HepG2 (cell line): ENCODE results near the gene CDK6. TPM values are rescaled to one million over a fixed set of nuclear protein-coding genes. Genes with fewer than 3 reads are reported as not detected.

ENCODE experiments used
- ATF4 ChIP-seq, 2 experiments: fragments of 450-650 bp in 1 of 2; sonication (generic) in 1 of 2; formaldehyde crosslinking; IDR thresholded peaks; 2 replicates each; pipeline versions ENCODE4 v1.5.0 to v1.8.0; 2020 to 2022; ENCODE audit warnings: mild to moderate bottlenecking in 1 of 2, missing genetic modification reagents in 1 of 2
- ATF7-NPFF ChIP-seq: sonication (generic); formaldehyde crosslinking; IDR thresholded peaks from 2 replicates; pipeline ENCODE4 v1.8.1; 2023; ENCODE audit warnings: mild to moderate bottlenecking, low read depth, missing genetic modification reagents, moderate library complexity
- CC2D1A ChIP-seq: sonication (generic); formaldehyde crosslinking; IDR thresholded peaks from 2 replicates; pipeline ENCODE4 v1.8.1; 2023; ENCODE audit warnings: mild to moderate bottlenecking, missing genetic modification reagents
- CTCF ChIP-seq: sonication (generic); formaldehyde crosslinking; IDR thresholded peaks from 2 replicates; pipeline ENCODE4 v1.5.0; 2020; ENCODE audit warnings: mild to moderate bottlenecking, missing genetic modification reagents, moderate library complexity
- GATAD2A ChIP-seq: IDR thresholded peaks from 2 replicates; pipeline ENCODE4 v1.6.1; 2016
- GLI4 ChIP-seq: sonication (generic); formaldehyde crosslinking; IDR thresholded peaks from 2 replicates; pipeline ENCODE4 v1.5.1; 2020; ENCODE audit warnings: missing genetic modification reagents, mild to moderate bottlenecking, moderate library complexity, borderline replicate concordance
- HNRNPUL1 ChIP-seq: fragments of 200-400 bp; formaldehyde crosslinking; IDR thresholded peaks from 2 replicates; pipeline ENCODE4 v1.6.1; 2017; ENCODE audit warnings: low read depth, mild to moderate bottlenecking, low read length, moderate library complexity
- HOXD1 ChIP-seq: sonication (generic); formaldehyde crosslinking; IDR thresholded peaks from 2 replicates; pipeline ENCODE4 v1.5.0; 2020; ENCODE audit warnings: missing genetic modification reagents
- KLF6 ChIP-seq: IDR thresholded peaks from 2 replicates; pipeline ENCODE4 v1.8.0; 2016; ENCODE audit warnings: missing biosample characterization, missing genetic modification reagents
- MAFF ChIP-seq: IDR thresholded peaks from 2 replicates; pipeline ENCODE4 v1.6.1; 2011; ENCODE audit warnings: low read depth, low read length, improper control_type of control experiment
- MED8 ChIP-seq: sonication (generic); formaldehyde crosslinking; IDR thresholded peaks from 2 replicates; pipeline ENCODE4 v1.8.1; 2023; ENCODE audit warnings: mild to moderate bottlenecking, missing genetic modification reagents; ENCODE audit not compliant: insufficient replicate concordance
- MEF2D ChIP-seq: sonication (generic); formaldehyde crosslinking; IDR thresholded peaks from 2 replicates; pipeline ENCODE4 v1.5.1; 2020; ENCODE audit warnings: mild to moderate bottlenecking, missing genetic modification reagents
- NBN ChIP-seq: fragments of 450-650 bp; conservative IDR thresholded peaks from 2 replicates; pipeline ENCODE4 v1.6.1; 2017
- SNAPC2 ChIP-seq: sonication (generic); formaldehyde crosslinking; IDR thresholded peaks from 2 replicates; pipeline ENCODE4 v1.8.1; 2022; ENCODE audit warnings: mild to moderate bottlenecking, missing genetic modification reagents
- SRF ChIP-seq: IDR thresholded peaks from 2 replicates; pipeline ENCODE4 v1.6.1; 2011; ENCODE audit warnings: mild to moderate bottlenecking, low read depth, low read length, moderate library complexity
- TBP ChIP-seq: sonication (generic); formaldehyde crosslinking; IDR thresholded peaks from 2 replicates; pipeline ENCODE4 v1.5.0; 2020; ENCODE audit warnings: missing genetic modification reagents
- TCF7 ChIP-seq: sonication (generic); IDR thresholded peaks from 2 replicates; pipeline ENCODE4 v1.6.1; 2016; ENCODE audit warnings: antibody characterized with exemption, low read depth
- THAP8 ChIP-seq: sonication (generic); formaldehyde crosslinking; IDR thresholded peaks from 2 replicates; pipeline ENCODE4 v1.5.1; 2020; ENCODE audit warnings: missing genetic modification reagents, mild to moderate bottlenecking, borderline replicate concordance
- ZBTB37 ChIP-seq: sonication (generic); formaldehyde crosslinking; IDR thresholded peaks from 2 replicates; pipeline ENCODE4 v1.4.0; 2020; ENCODE audit warnings: mild to moderate bottlenecking, missing genetic modification reagents
- ZKSCAN5 ChIP-seq: sonication (generic); formaldehyde crosslinking; IDR thresholded peaks from 2 replicates; pipeline ENCODE4 v1.5.1; 2020; ENCODE audit warnings: mild to moderate bottlenecking, missing genetic modification reagents
- ZNF10 ChIP-seq: sonication (generic); formaldehyde crosslinking; IDR thresholded peaks from 2 replicates; pipeline ENCODE4 v1.4.0; 2020; ENCODE audit warnings: mild to moderate bottlenecking, low read depth, missing genetic modification reagents, borderline replicate concordance
- ZNF253 ChIP-seq: sonication (generic); formaldehyde crosslinking; IDR thresholded peaks from 2 replicates; pipeline ENCODE4 v1.8.0; 2022; ENCODE audit warnings: mild to moderate bottlenecking, missing genetic modification reagents, borderline replicate concordance
- ZNF274 ChIP-seq: sonication (generic); formaldehyde crosslinking; IDR thresholded peaks from 2 replicates; pipeline ENCODE4 v1.5.1; 2020; ENCODE audit warnings: mild to moderate bottlenecking, missing genetic modification reagents
- ZNF331 ChIP-seq: sonication (generic); formaldehyde crosslinking; IDR thresholded peaks from 2 replicates; pipeline ENCODE4 v1.4.0; 2020; ENCODE audit warnings: missing genetic modification reagents
- ZNF674 ChIP-seq: sonication (generic); formaldehyde crosslinking; IDR thresholded peaks from 2 replicates; pipeline ENCODE4 v1.5.0; 2020; ENCODE audit warnings: low read depth, mild to moderate bottlenecking, missing genetic modification reagents
- polyA plus RNA-seq, 8 experiments: library from polyadenylated mRNA; depleted of rRNA in 3 of 8; stranded (reverse) in 7 of 8; unstranded in 1 of 8; fragments of >200 nt; fragmentation: Illumina TruSeq in 4 of 8; extraction: Trizol in 4 of 8; gene quantifications; 2 replicates each; pipeline versions ENCODE4 v1.2.1 to v1.2.3, GENCODE V29; 2011 to 2016; ENCODE audit warnings: low read depth in 4 of 8, missing spikeins in 1 of 8, mixed read lengths in 1 of 8; ENCODE audit not compliant: insufficient read depth in 1 of 8
- total RNA-seq, 5 experiments: library from RNA; depleted of rRNA; stranded (reverse); fragments of >200 nt; fragmentation: Illumina TruSeq; extraction: Trizol; gene quantifications; 2 replicates each; pipeline ENCODE4 v1.2.3, GENCODE V29; 2016; ENCODE audit warnings: low read depth in 1 of 5
- TF ChIP-seq, protein P1 (sequence below): IDR thresholded peaks from 2 replicates; pipeline ENCODE4 v1.6.1; 2016

Gene CDK6
- total and polyA plus RNA-seq, 2 of the 13 experiments (the other 11 are each of a cell fraction or from before 2014, with no cell fraction given): 34.6 to 90.8 TPM

GRCh38 chr7:92833024-92833765 is 3.2 kb downstream of the CDK6 start (continued):
- peak; percentile 97 for TF ChIP-seq CTCF (CRISPR knock-in tag)
- no peak for TF ChIP-seq ZKSCAN5 (CRISPR knock-in tag)
- no peak for TF ChIP-seq GLI4 (CRISPR knock-in tag)
- no peak for TF ChIP-seq MAFF
- TF ChIP-seq MEF2D (CRISPR knock-in tag): no peak
- TF ChIP-seq THAP8 (CRISPR knock-in tag): peak; percentile 71; the same call in 1 of the 2 replicates
- TF ChIP-seq ZNF331 (CRISPR knock-in tag): peak; percentile 78; the same call in 1 of the 2 replicates
- TF ChIP-seq ZNF274: no peak
- TF ChIP-seq TBP (CRISPR knock-in tag): no peak
- no peak for TF ChIP-seq NBN
- no peak for TF ChIP-seq CC2D1A
- peak; percentile 50; the same call in 1 of the 2 replicates for TF ChIP-seq GATAD2A (CRISPR knock-in tag)
- TF ChIP-seq SRF: no peak
- TF ChIP-seq MED8 (CRISPR knock-in tag): peak; percentile 56
- no peak for TF ChIP-seq SNAPC2 (CRISPR knock-in tag)
- no peak for TF ChIP-seq HNRNPUL1
- TF ChIP-seq, protein P1, sequence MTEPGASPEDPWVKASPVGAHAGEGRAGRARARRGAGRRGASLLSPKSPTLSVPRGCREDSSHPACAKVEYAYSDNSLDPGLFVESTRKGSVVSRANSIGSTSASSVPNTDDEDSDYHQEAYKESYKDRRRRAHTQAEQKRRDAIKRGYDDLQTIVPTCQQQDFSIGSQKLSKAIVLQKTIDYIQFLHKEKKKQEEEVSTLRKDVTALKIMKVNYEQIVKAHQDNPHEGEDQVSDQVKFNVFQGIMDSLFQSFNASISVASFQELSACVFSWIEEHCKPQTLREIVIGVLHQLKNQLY (CRISPR knock-in tag): no peak
- TF ChIP-seq KLF6 (CRISPR knock-in tag): peak; percentile 58; the same call in 1 of the 2 replicates
- TF ChIP-seq ZBTB37 (CRISPR knock-in tag): no peak
- peak; percentile 26; the same call in 1 of the 2 replicates for TF ChIP-seq HOXD1 (CRISPR knock-in tag)
- peak; percentile 57; the same call in 1 of the 2 replicates for TF ChIP-seq ZNF253 (CRISPR knock-in tag)
- 0 out of 4 replicates have a peak, but pooled peaks of 1 of the 2 experiments have one; percentile 2 for TF ChIP-seq ATF4 (CRISPR knock-in tag; IDR thresholded peaks at IDR 0.05)
- no peak for TF ChIP-seq ATF7-NPFF
- TF ChIP-seq TCF7: no peak
- TF ChIP-seq ZNF674 (CRISPR knock-in tag): no peak
- no peak for TF ChIP-seq ZNF10
